ENCODE results near the gene NELFB.

The NELFB gene

GRCh38 chr9:137277329-137278041 lies 22.4 kb downstream of the NELFB start, which contains the start of gene TOR4A:
Gene TOR4A, plus strand, starts transcription at chr9:137277726. Its CDS starts 964 bp downstream, at chr9:137278690.
- Histone ChIP-seq H4K20me1 (ENCODE audit: insufficient read depth, low read length) (no peaks in the 10 kb centered on the region), H3K9me3 (ENCODE audit: low read length) (no peaks in the 10 kb centered on the region), H3K9ac (ENCODE audit: low read length) (peak within 1 kb of the TSS; percentile 58), H3K4me2 (ENCODE audit: low read length) (peak within 1 kb of the TSS; percentile 64), H3K36me3 (ENCODE audit: insufficient read depth, low read length) (peaks cover 12% of the 10 kb centered on the region), H3K27me3 (ENCODE audit: insufficient read depth, low read length) (no peaks in the 10 kb centered on the region), H3F3A (ENCODE audit: insufficient read depth, low read length) (0 out of 2 replicates have a peak, but pooled peaks cover 3% of the 10 kb centered on the region), H3K4me1 (ENCODE audit: insufficient read depth, low read length, severe bottlenecking) (peaks cover 64% of the 10 kb centered on the region), H3K9me2 (ENCODE audit: low read depth, low read length) (no peaks in the 10 kb centered on the region), H2AFZ (ENCODE audit: low read length) (no peak within 1 kb of the TSS), H3K27ac (ENCODE audit: low read depth, low read length, poor library complexity, severe bottlenecking) (peak within 1 kb of the TSS; percentile 83), H3K79me2 (ENCODE audit: insufficient read depth, low read length) (no peaks in the 10 kb centered on the region), H3K4me3 (ENCODE audit: low read depth, low read length, poor library complexity, severe bottlenecking) (peak within 1 kb of the TSS; percentile 57)
- TF ChIP-seq CTCF (IDR thresholded peaks at IDR 0.05; ENCODE audit: low read length) (no peak), EZH2 (IDR thresholded peaks at IDR 0.05; ENCODE audit: borderline replicate concordance, low read length) (no peak)

GRCh38 chr9:137278061-137278701 lies 23.1 kb downstream of the NELFB start:
- H3K79me2 ChIP-seq (ENCODE audit: insufficient read depth, low read length) = no peaks in the 10 kb centered on the region
- H3K9me3 ChIP-seq (ENCODE audit: low read length) = no peaks in the 10 kb centered on the region
- H3K36me3 ChIP-seq (ENCODE audit: insufficient read depth, low read length) = peaks cover 5% of the 10 kb centered on the region
- peak overlapping the region; percentile 58 for H3K9ac ChIP-seq (ENCODE audit: low read length)
- H3K4me2 ChIP-seq (ENCODE audit: low read length) = peak overlapping the region; percentile 64
- H3K27me3 ChIP-seq (ENCODE audit: insufficient read depth, low read length) = no peaks in the 10 kb centered on the region
- no peak for TF ChIP-seq EZH2 (IDR thresholded peaks at IDR 0.05; ENCODE audit: borderline replicate concordance, low read length)
- TF ChIP-seq CTCF (IDR thresholded peaks at IDR 0.05; ENCODE audit: low read length) = no peak
- H3K27ac ChIP-seq (ENCODE audit: low read depth, low read length, poor library complexity, severe bottlenecking) = peak overlapping the region; percentile 83
- H3K9me2 ChIP-seq (ENCODE audit: low read depth, low read length) = no peaks in the 10 kb centered on the region
- H3K4me3 ChIP-seq (ENCODE audit: low read depth, low read length, poor library complexity, severe bottlenecking) = peak overlapping the region; percentile 57
- H3F3A ChIP-seq (ENCODE audit: insufficient read depth, low read length) = 0 out of 2 replicates have a peak, but pooled peaks cover 4% of the 10 kb centered on the region
- no peak overlapping the region for H2AFZ ChIP-seq (ENCODE audit: low read length)
- H4K20me1 ChIP-seq (ENCODE audit: insufficient read depth, low read length) = no peaks in the 10 kb centered on the region
- H3K4me1 ChIP-seq (ENCODE audit: insufficient read depth, low read length, severe bottlenecking) = peaks cover 64% of the 10 kb centered on the region

- no peak overlapping the region for H3K27ac ChIP-seq (ENCODE audit: low read depth, low read length, poor library complexity, severe bottlenecking)
- no peaks in the 10 kb centered on the region for H4K20me1 ChIP-seq (ENCODE audit: insufficient read depth, low read length)
- H3K36me3 ChIP-seq (ENCODE audit: insufficient read depth, low read length) = no peaks in the 10 kb centered on the region; the same call in 1 of the 2 replicates
- H3K9ac ChIP-seq (ENCODE audit: low read length) = no peak overlapping the region
- H2AFZ ChIP-seq (ENCODE audit: low read length) = no peak overlapping the region
- no peak overlapping the region; the same call in 1 of the 2 replicates for H3K4me2 ChIP-seq (ENCODE audit: low read length)
- H3K27me3 ChIP-seq (ENCODE audit: insufficient read depth, low read length) = no peaks in the 10 kb centered on the region
- no peaks in the 10 kb centered on the region for H3K79me2 ChIP-seq (ENCODE audit: insufficient read depth, low read length)
- no peak for TF ChIP-seq EZH2 (IDR thresholded peaks at IDR 0.05; ENCODE audit: borderline replicate concordance, low read length)
- no peak for TF ChIP-seq CTCF (IDR thresholded peaks at IDR 0.05; ENCODE audit: low read length)
- no peaks in the 10 kb centered on the region for H3K9me3 ChIP-seq (ENCODE audit: low read length)
- peaks cover 55% of the 10 kb centered on the region for H3K4me1 ChIP-seq (ENCODE audit: insufficient read depth, low read length, severe bottlenecking)
- no peaks in the 10 kb centered on the region for H3K9me2 ChIP-seq (ENCODE audit: low read depth, low read length)
- peak overlapping the region; percentile 57 for H3K4me3 ChIP-seq (ENCODE audit: low read depth, low read length, poor library complexity, severe bottlenecking)
- 0 out of 2 replicates have a peak, but pooled peaks cover 4% of the 10 kb centered on the region for H3F3A ChIP-seq (ENCODE audit: insufficient read depth, low read length)
Observed at GRCh38 chr9:137278721-137279711, 23.9 kb downstream of the NELFB start.

Measured in OCI-LY1 (cell line).